K562 (cell line): ENCODE measurements around the gene HYAL1. TPM values are rescaled to one million over a fixed set of nuclear protein-coding genes. Genes with fewer than 3 reads are reported as not detected.

Experiments used
- ATAC-seq: fragments of 200-7000 bp; cut with Tn5 transposase; 3 replicates; pipeline ENCODE4 v1.9.1; 2020; ENCODE audit warnings: moderate library complexity
- BruUV-seq: library from RNA; stranded (reverse); fragments of 400-500 nt; replicated peaks from 2 replicates; lab custom pipeline; 2021; lab: Mats Ljungman, UMichigan
- CTCF ChIA-PET: fragments of 300-600 bp; formaldehyde crosslinking; extraction: SDS; loops from one replicate; lab custom pipeline; 2021; ENCODE audit warnings: low intra/inter-chr PET ratio; lab: Yijun Ruan, JAX
- POLR2A ChIA-PET: fragments of 300-600, 350-650 bp; sonication (Branson Sonifier 250); formaldehyde crosslinking; extraction: SDS; loops from one replicate; lab custom pipeline; 2021; ENCODE audit warnings: antibody characterized with exemption, inconsistent platforms; lab: Yijun Ruan, JAX
- DNase-seq, 4 experiments: peaks; one replicate each; pipeline versions ENCODE4 v3.0.0 to v3.0.0-alpha.2; 2011 to 2018; ENCODE audit warnings: low spot score in 3 of 4, mixed read lengths in 3 of 4; ENCODE audit errors: extremely low read depth in 1 of 4
- FAIRE-seq: peaks from 2 replicates; lab custom pipeline; 2011; peaks lifted over from hg19 to GRCh38; lab: Jason Lieb, UNC
- H2AFZ ChIP-seq: 2 replicates; pipeline ENCODE4 v1.6.0; 2011; ENCODE audit warnings: low read depth, low read length, control low read depth, inconsistent platforms
- H3K27ac ChIP-seq: fragments of 200-600 bp; 3 replicates; pipeline ENCODE4 v1.8.0; 2011; ENCODE audit warnings: low read depth, mild to moderate bottlenecking, control low read depth, inconsistent platforms, low read length, moderate library complexity, mixed read lengths; ENCODE audit errors: extremely low read depth
- H3K27me3 ChIP-seq, 2 experiments: fragments of 300-600 bp in 1 of 2; 2 replicates in 1 of 2; 3 replicates in 1 of 2; pipeline versions ENCODE4 v1.6.0 to v1.8.0; 2011; ENCODE audit warnings: inconsistent platforms in 2 of 2, low read length in 2 of 2, mild to moderate bottlenecking in 1 of 2, mixed read lengths in 1 of 2, moderate library complexity in 1 of 2; ENCODE audit not compliant: control insufficient read depth in 2 of 2, insufficient read depth in 2 of 2
- H3K36me3 ChIP-seq: fragments of 300-600 bp; 3 replicates; pipeline ENCODE4 v1.8.0; 2011; ENCODE audit warnings: mild to moderate bottlenecking, low read length, inconsistent platforms; ENCODE audit not compliant: control insufficient read depth, insufficient read depth
- H3K4me1 ChIP-seq, 2 experiments: fragments of 200-600 bp in 1 of 2; replicated peaks in 1 of 2; 2 replicates in 1 of 2; 3 replicates in 1 of 2; pipeline versions ENCODE4 v1.5.1 to v1.8.0; 2011; ENCODE audit warnings: inconsistent platforms in 2 of 2, low read length in 2 of 2, mild to moderate bottlenecking in 1 of 2, mixed read lengths in 1 of 2, moderate library complexity in 1 of 2; ENCODE audit not compliant: control insufficient read depth in 2 of 2, insufficient read depth in 2 of 2
- H3K4me2 ChIP-seq: 2 replicates; pipeline ENCODE4 v1.6.1; 2011; ENCODE audit warnings: low read length, control low read depth, inconsistent platforms, mixed read lengths; ENCODE audit not compliant: insufficient read depth
- H3K4me3 ChIP-seq: fragments of 200-600 bp; sonication (generic), shearing (Covaris generic); 2 replicates; pipeline ENCODE4 v1.5.1; 2016; ENCODE audit warnings: control low read depth, inconsistent platforms
- H3K79me2 ChIP-seq: fragments of 200-600 bp; 3 replicates; pipeline ENCODE4 v1.8.0; 2011; ENCODE audit warnings: low read length, inconsistent platforms; ENCODE audit not compliant: control insufficient read depth, insufficient read depth
- H3K9ac ChIP-seq, 2 experiments: 2 replicates each; pipeline versions ENCODE4 v1.6.0 to v1.6.1; 2011; ENCODE audit warnings: low read depth in 2 of 2, low read length in 2 of 2, control low read depth in 1 of 2, inconsistent platforms in 1 of 2, mild to moderate bottlenecking in 1 of 2, mixed read lengths in 1 of 2; ENCODE audit not compliant: insufficient read depth in 1 of 2
- H3K9me1 ChIP-seq: one replicate; pipeline ENCODE4 v1.6.0; 2011; ENCODE audit warnings: inconsistent platforms, mild to moderate bottlenecking, low read length, moderate library complexity; ENCODE audit not compliant: control insufficient read depth, insufficient read depth
- H3K9me3 ChIP-seq: replicated peaks from 2 replicates; pipeline ENCODE4 v1.5.1; 2011; ENCODE audit warnings: low read depth, low read length, inconsistent platforms; ENCODE audit not compliant: control insufficient read depth, insufficient read depth
- H4K20me1 ChIP-seq: replicated peaks from 2 replicates; pipeline ENCODE4 v1.6.1; 2011; ENCODE audit warnings: low read length, inconsistent platforms, mixed read lengths; ENCODE audit not compliant: control insufficient read depth, insufficient read depth
- C11orf30 ChIP-seq: fragments of 450-650 bp; IDR thresholded peaks from 2 replicates; pipeline ENCODE4 v1.6.1; 2016; ENCODE audit warnings: low read depth, mild to moderate bottlenecking
- MTA2 ChIP-seq: fragments of 450-650 bp; IDR thresholded peaks from 2 replicates; pipeline ENCODE4 v1.6.1; 2016; ENCODE audit warnings: low read depth
- SFPQ ChIP-seq: fragments of 200-400 bp; formaldehyde crosslinking; IDR thresholded peaks from 2 replicates; pipeline ENCODE4 v1.6.1; 2017; ENCODE audit warnings: mild to moderate bottlenecking, low read depth, low read length, moderate library complexity
- SMC3 ChIP-seq: conservative IDR thresholded peaks from 2 replicates; pipeline ENCODE4 v1.6.1; 2011; ENCODE audit warnings: low read depth, low read length, improper control_type of control experiment; ENCODE audit not compliant: insufficient read depth
- U2AF1 ChIP-seq: fragments of 200-400 bp; formaldehyde crosslinking; optimal IDR thresholded peaks from 2 replicates; pipeline ENCODE3; 2017; ENCODE audit warnings: mild to moderate bottlenecking, low read depth, low read length, moderate library complexity
- ZBTB43 ChIP-seq: sonication (generic); formaldehyde crosslinking; IDR thresholded peaks from 2 replicates; pipeline ENCODE4 v1.8.0; 2023; ENCODE audit warnings: mild to moderate bottlenecking, missing genetic modification reagents
- ZNF407 ChIP-seq: fragments of 450-650 bp; IDR thresholded peaks from 2 replicates; pipeline ENCODE4 v1.6.1; 2016; ENCODE audit warnings: low read depth
- ZNF830 ChIP-seq: fragments of 250-450 bp; sonication (Bioruptor Pico); IDR thresholded peaks from 2 replicates; pipeline ENCODE4 v1.5.0; 2021; ENCODE audit warnings: mild to moderate bottlenecking
- WGBS: fragments of 100-300 bp; shearing (Covaris generic); methylation state at CpG from one replicate; pipeline ENCODE4 v1.1.6; 2016; ENCODE audit warnings: low coverage, mixed read lengths; ENCODE audit not compliant: insufficient coverage; ENCODE audit errors: missing lambda C conversion rate; 5-methylcytosine and 5-hydroxymethylcytosine counted together
- in situ Hi-C: fragments of 300-500 bp; cut with MboI; formaldehyde crosslinking; loops from 4 replicates; pipeline ENCODE4 v1.15.0; 2018; ENCODE audit warnings: inconsistent platforms, mixed read lengths
- intact Hi-C: fragments of 100-400 bp; cut with micrococcal nuclease; formaldehyde crosslinking; loops from 2 replicates; pipeline ENCODE4 v1.14.2; 2022
- polyA plus RNA-seq, 8 experiments: library from polyadenylated mRNA; depleted of rRNA in 4 of 8; stranded (reverse) in 5 of 8; unstranded in 3 of 8; fragments of >200 nt; fragmentation: Nextera tagmentation in 2 of 8; fragmentation: Illumina TruSeq in 1 of 8; extraction: Ambion mirVana in 2 of 8; extraction: Trizol in 1 of 8; gene quantifications; 2 replicates each; pipeline versions ENCODE4 v1.2.1 to v1.2.3, GENCODE V29; 2011 to 2014; ENCODE audit warnings: inconsistent platforms in 1 of 8, missing spikeins in 1 of 8
- total RNA-seq, 7 experiments: library from RNA; depleted of rRNA in 6 of 7; stranded (reverse); fragments of >200 nt in 6 of 7; fragmentation: Illumina TruSeq in 2 of 7; extraction: Trizol in 2 of 7; gene quantifications; 2 replicates each; pipeline versions ENCODE4 v1.2.1 to v1.2.3, GENCODE V29; 2011 to 2021; ENCODE audit warnings: low replicate concordance in 1 of 7

HYAL1 gene
- total and polyA plus RNA-seq, 9 of the 15 experiments (the other 6 are each of a cell fraction or from before 2014, with no cell fraction given), result 1.4 to 8.5 (median 4.7) TPM

- TF ChIP-seq SMC3, result no peak
- TF ChIP-seq ZNF830 (CRISPR knock-in tag), result no peak
- TF ChIP-seq MTA2, result no peak
- no peak for TF ChIP-seq U2AF1
- TF ChIP-seq ZBTB43 (CRISPR knock-in tag), result no peak
Observed at GRCh38 chr3:50299638-50299928, 3.8 kb downstream of the HYAL1 start (continued).

- no TSS peak for BruUV-seq
- H3K4me3 ChIP-seq, result peak within 1 kb of the TSS; percentile 83
- H3K27me3 ChIP-seq, result no peaks in the 10 kb centered on the region
- peaks cover 19% of the 10 kb centered on the region; the same call in 2 of the 3 replicates for H3K36me3 ChIP-seq
- peak within 1 kb of the TSS; percentile 92 for H2AFZ ChIP-seq
- ChIA-PET CTCF (interaction anchor here (0.6 to 0.7 kb wide), 2 partner anchors 72 to 369 kb away, joined by 3 to 9 read pairs; no protein-coding TSS in a partner anchor), POLR2A (interaction anchor here (0.6 to 1.5 kb wide), 9 partner anchors 11 to 51 kb away, joined by 3 to 8 read pairs (median 3); partner anchors contain the start of gene TUSC2)
- H4K20me1 ChIP-seq, result no peaks in the 10 kb centered on the region
- DNase-seq (peak; percentile 89 to 97 (median 93)), ATAC-seq (peak; percentile 85), FAIRE-seq (peak; percentile 99)
- H3K9me1 ChIP-seq, result no peaks in the 10 kb centered on the region
- in situ Hi-C loops (no loop called here), intact Hi-C loops (loop anchor here (2.0 kb wide), 1 partner anchor 30 kb away; the partner anchor contains the start of gene TUSC2)
- H3K9me3 ChIP-seq, result no peaks in the 10 kb centered on the region
- 0% methylated on average over 32 of the region's 61 CpGs for WGBS
- peaks cover 49% of the 10 kb centered on the region for H3K79me2 ChIP-seq
- H3K4me1 ChIP-seq, result peaks cover 22 to 72% of the 10 kb centered on the region in 2 experiments; a peak in 4 of 5 replicates
- peak within 1 kb of the TSS; percentile 99 for H3K27ac ChIP-seq
- peak within 1 kb of the TSS; percentile 94 for H3K4me2 ChIP-seq
- H3K9ac ChIP-seq, result peak within 1 kb of the TSS; percentile 94 to 97
- TF ChIP-seq ZNF407 (no peak), SFPQ (no peak), C11orf30 (peak; percentile 52)
Observed at GRCh38 chr3:50298836-50299637, 4.3 kb downstream of the HYAL1 start, which contains the start of the genes HYAL3 and NAA80. TSS of gene HYAL3 (minus strand) at chr3:50299405. CDS start at chr3:50295602, 3,803 bp downstream. TSS of gene NAA80 (minus strand) at chr3:50299405. CDS start at chr3:50297463, 1,942 bp downstream.
